Fibroblast of lung (primary cell): ENCODE measurements around the gene ZNF618. TPM values are rescaled to one million over a fixed set of nuclear protein-coding genes. Genes with fewer than 3 reads are reported as not detected.

Experiments used
- DNase-seq, 2 donors: peaks; one replicate each; pipeline versions ENCODE4 v3.0.0 to v3.0.0-alpha.2; 2010; ENCODE audit warnings: low read depth in 2 of 2
- H2AFZ ChIP-seq: 2 replicates; pipeline ENCODE4 v1.5.1; 2012; ENCODE audit warnings: low read length, control low read depth, inconsistent platforms
- H3K27ac ChIP-seq: 2 replicates; pipeline ENCODE4 v1.5.1; 2011; ENCODE audit warnings: low read length, control low read depth; ENCODE audit not compliant: insufficient read depth
- H3K27me3 ChIP-seq: 2 replicates; pipeline ENCODE4 v1.5.1; 2011; ENCODE audit warnings: mild to moderate bottlenecking, low read length; ENCODE audit not compliant: control insufficient read depth, insufficient read depth
- H3K36me3 ChIP-seq: 2 replicates; pipeline ENCODE4 v1.5.1; 2011; ENCODE audit warnings: low read length; ENCODE audit not compliant: control insufficient read depth, insufficient read depth
- H3K4me1 ChIP-seq: 2 replicates; pipeline ENCODE4 v1.5.1; 2011; ENCODE audit warnings: low read length; ENCODE audit not compliant: control insufficient read depth, insufficient read depth; ENCODE audit errors: extremely low read depth
- H3K4me2 ChIP-seq: 2 replicates; pipeline ENCODE4 v1.5.1; 2011; ENCODE audit warnings: low read length, control low read depth; ENCODE audit not compliant: insufficient read depth; ENCODE audit errors: extremely low read depth
- H3K4me3 ChIP-seq, 4 experiments: fragments of 200-600 bp in 1 of 4; sonication (generic) in 1 of 4; replicated peaks in 1 of 4; 2 replicates each; pipeline ENCODE4 v1.5.1; 2011 to 2016; ENCODE audit warnings: low read length in 4 of 4, low read depth in 3 of 4, mild to moderate bottlenecking in 3 of 4, control low read depth in 2 of 4, inconsistent platforms in 1 of 4, mixed read lengths in 1 of 4; ENCODE audit not compliant: insufficient read depth in 1 of 4; ENCODE audit errors: control extremely low read depth in 1 of 4
- H3K79me2 ChIP-seq: 2 replicates; pipeline ENCODE4 v1.5.1; 2012; ENCODE audit warnings: mild to moderate bottlenecking, low read length, inconsistent platforms; ENCODE audit not compliant: control insufficient read depth, insufficient read depth
- H3K9ac ChIP-seq: 2 replicates; pipeline ENCODE4 v1.5.1; 2011; ENCODE audit warnings: mild to moderate bottlenecking, low read length, control low read depth; ENCODE audit not compliant: insufficient read depth
- H3K9me3 ChIP-seq: 2 replicates; pipeline ENCODE4 v1.5.1; 2012; ENCODE audit warnings: low read depth, low read length; ENCODE audit not compliant: control insufficient read depth, insufficient read depth
- H4K20me1 ChIP-seq: 2 replicates; pipeline ENCODE4 v1.5.1; 2011; ENCODE audit warnings: low read length; ENCODE audit not compliant: control insufficient read depth, insufficient read depth; ENCODE audit errors: extremely low read depth
- EZH2 ChIP-seq: IDR thresholded peaks from 2 replicates; pipeline ENCODE4 v1.5.1; 2012; ENCODE audit warnings: low read length, control low read depth, mild to moderate bottlenecking; ENCODE audit errors: missing control alignments
- polyA plus RNA-seq, 2 donors: library from polyadenylated mRNA; depleted of rRNA in 1 of 2; stranded (reverse) in 1 of 2; unstranded in 1 of 2; fragments of >200 nt; gene quantifications; 2 replicates each; pipeline ENCODE4 v1.2.1, GENCODE V29; 2011 to 2012; ENCODE audit warnings: missing spikeins in 1 of 2
- total RNA-seq: library from RNA; depleted of rRNA; stranded (reverse); fragments of >200 nt; gene quantifications from 2 replicates; pipeline ENCODE4 v1.2.1, GENCODE V29; 2014
- TF ChIP-seq, protein P1 (sequence below), 2 donors: IDR thresholded peaks in 1 of 2; conservative IDR thresholded peaks in 1 of 2; 1 replicate in 1 of 2; 2 replicates in 1 of 2; pipeline ENCODE4 v1.5.1; 2011 to 2012; ENCODE audit warnings: low read length in 2 of 2, control low read depth in 1 of 2, inconsistent platforms in 1 of 2, low read depth in 1 of 2, mild to moderate bottlenecking in 1 of 2

The ZNF618 gene
- total and polyA plus RNA-seq, 2 donors (not counting 1 experiment from before 2014, with no cell fraction given) = 6.6 to 8.6 TPM

DNA sequence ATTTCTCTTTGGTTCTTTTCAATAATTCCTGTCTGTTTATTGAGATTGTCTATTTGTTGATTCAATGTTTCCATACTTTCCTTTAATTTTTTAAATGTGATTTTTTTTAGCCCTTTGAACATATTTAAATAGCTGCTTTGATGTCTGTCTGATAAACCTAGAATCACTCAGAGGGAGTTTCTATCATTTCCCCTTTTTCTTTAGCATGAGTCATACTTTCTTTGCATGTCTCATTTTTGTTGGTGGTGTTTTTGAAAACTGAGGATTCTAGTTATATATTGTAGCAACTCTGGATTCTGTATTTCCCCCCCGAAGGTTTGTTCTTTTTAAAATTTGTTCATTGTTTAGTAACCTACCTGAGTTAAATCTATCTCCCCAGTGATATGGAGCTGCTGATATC is 24.2 kb upstream of the ZNF618 start:
- Histone ChIP-seq H3K9me3 (no peaks in the 10 kb centered on the region), H3K79me2 (no peaks in the 10 kb centered on the region), H3K27ac (no peak overlapping the region), H4K20me1 (no peaks in the 10 kb centered on the region), H3K4me3 (no peak overlapping the region), H3K4me2 (no peak overlapping the region), H3K4me1 (no peaks in the 10 kb centered on the region), H3K9ac (no peak overlapping the region), H3K27me3 (peaks cover 2% of the 10 kb centered on the region), H2AFZ (no peak overlapping the region), H3K36me3 (no peaks in the 10 kb centered on the region)
- no peak for DNase-seq
- TF ChIP-seq, protein P1, sequence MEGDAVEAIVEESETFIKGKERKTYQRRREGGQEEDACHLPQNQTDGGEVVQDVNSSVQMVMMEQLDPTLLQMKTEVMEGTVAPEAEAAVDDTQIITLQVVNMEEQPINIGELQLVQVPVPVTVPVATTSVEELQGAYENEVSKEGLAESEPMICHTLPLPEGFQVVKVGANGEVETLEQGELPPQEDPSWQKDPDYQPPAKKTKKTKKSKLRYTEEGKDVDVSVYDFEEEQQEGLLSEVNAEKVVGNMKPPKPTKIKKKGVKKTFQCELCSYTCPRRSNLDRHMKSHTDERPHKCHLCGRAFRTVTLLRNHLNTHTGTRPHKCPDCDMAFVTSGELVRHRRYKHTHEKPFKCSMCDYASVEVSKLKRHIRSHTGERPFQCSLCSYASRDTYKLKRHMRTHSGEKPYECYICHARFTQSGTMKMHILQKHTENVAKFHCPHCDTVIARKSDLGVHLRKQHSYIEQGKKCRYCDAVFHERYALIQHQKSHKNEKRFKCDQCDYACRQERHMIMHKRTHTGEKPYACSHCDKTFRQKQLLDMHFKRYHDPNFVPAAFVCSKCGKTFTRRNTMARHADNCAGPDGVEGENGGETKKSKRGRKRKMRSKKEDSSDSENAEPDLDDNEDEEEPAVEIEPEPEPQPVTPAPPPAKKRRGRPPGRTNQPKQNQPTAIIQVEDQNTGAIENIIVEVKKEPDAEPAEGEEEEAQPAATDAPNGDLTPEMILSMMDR (conservative IDR thresholded peaks at IDR 0.05 in 1 of 2, IDR thresholded peaks at IDR 0.05 in 1 of 2; ENCODE audit: low read depth in 1 of 2, low read length in 2 of 2) = no peak
- TF ChIP-seq EZH2 = no peak

DNA sequence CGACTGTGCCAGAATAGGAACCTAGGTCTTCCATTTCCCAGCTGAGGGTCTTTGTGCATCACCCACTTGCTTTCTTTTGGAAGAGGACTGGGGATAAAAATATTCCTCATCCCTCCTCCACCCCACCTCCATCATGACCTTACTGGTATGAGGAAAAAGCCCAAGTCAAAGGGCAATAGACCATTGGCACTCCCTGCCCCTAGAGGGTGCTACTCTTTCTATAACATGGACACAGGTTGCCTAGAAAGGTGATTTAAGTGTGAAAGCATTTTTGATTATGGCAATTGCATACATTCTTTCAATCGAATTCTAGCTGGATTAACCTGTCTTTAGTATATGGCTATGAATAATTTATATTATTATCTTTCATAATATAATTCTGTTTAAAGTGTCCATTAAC is 22.8 kb upstream of the ZNF618 start:
- H3K27ac ChIP-seq = no peak overlapping the region
- H3K4me3 ChIP-seq = no peak overlapping the region
- no peaks in the 10 kb centered on the region for H3K79me2 ChIP-seq
- no peaks in the 10 kb centered on the region for H4K20me1 ChIP-seq
- H3K4me2 ChIP-seq = no peak overlapping the region
- no peaks in the 10 kb centered on the region for H3K36me3 ChIP-seq
- H3K9ac ChIP-seq = no peak overlapping the region
- peaks cover 6% of the 10 kb centered on the region for H3K27me3 ChIP-seq
- no peaks in the 10 kb centered on the region for H3K4me1 ChIP-seq
- no peak overlapping the region for H2AFZ ChIP-seq
- TF ChIP-seq EZH2 = no peak
- TF ChIP-seq, protein P1 (conservative IDR thresholded peaks at IDR 0.05 in 1 of 2, IDR thresholded peaks at IDR 0.05 in 1 of 2; ENCODE audit: low read depth in 1 of 2, low read length in 2 of 2) = peak in 1 of 2 donors; percentile 47
- H3K9me3 ChIP-seq = no peaks in the 10 kb centered on the region
- no peak for DNase-seq

DNA sequence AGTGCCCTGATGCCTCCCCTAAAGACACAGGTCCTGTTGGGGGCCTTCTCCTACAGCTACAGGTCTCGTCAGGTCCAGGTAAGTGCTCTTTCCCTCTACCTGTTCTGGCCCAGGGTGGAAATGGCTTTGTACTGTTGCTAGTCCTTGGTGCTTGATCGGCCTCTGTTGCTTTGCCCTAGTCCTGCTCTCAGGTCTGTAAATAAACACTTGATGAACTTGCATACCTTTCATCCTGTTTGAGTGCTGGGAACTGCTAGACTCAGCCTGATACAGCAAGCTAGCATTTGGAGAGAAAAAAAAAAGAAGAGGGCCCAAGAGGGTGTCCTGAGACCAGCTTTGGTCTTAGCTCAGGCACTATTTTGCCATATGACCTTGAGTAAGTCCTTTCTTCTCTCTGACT is 21.8 kb upstream of the ZNF618 start:
- DNase-seq = no peak
- Histone ChIP-seq H3K4me1 (no peaks in the 10 kb centered on the region), H3K27ac (no peak overlapping the region), H3K9me3 (no peaks in the 10 kb centered on the region), H3K4me2 (no peak overlapping the region), H4K20me1 (no peaks in the 10 kb centered on the region), H2AFZ (no peak overlapping the region), H3K9ac (no peak overlapping the region), H3K79me2 (no peaks in the 10 kb centered on the region), H3K4me3 (no peak overlapping the region), H3K27me3 (peaks cover 11% of the 10 kb centered on the region), H3K36me3 (no peaks in the 10 kb centered on the region)
- TF ChIP-seq, protein P1 (conservative IDR thresholded peaks at IDR 0.05 in 1 of 2, IDR thresholded peaks at IDR 0.05 in 1 of 2; ENCODE audit: low read depth in 1 of 2, low read length in 2 of 2) = no peak
- no peak for TF ChIP-seq EZH2
